ENCODE measurements around the gene TIMM50. TPM values are rescaled to one million over a fixed set of nuclear protein-coding genes. Genes with fewer than 3 reads are reported as not detected.
"Not testable (repeated sequence)": the region's sequence is repeated elsewhere in the genome, so short reads cannot be mapped to it uniquely, and the experiment has no call there.

TIMM50 gene
- total RNA-seq, 1 donor from 2014 or later = 82.2 TPM

DNA sequence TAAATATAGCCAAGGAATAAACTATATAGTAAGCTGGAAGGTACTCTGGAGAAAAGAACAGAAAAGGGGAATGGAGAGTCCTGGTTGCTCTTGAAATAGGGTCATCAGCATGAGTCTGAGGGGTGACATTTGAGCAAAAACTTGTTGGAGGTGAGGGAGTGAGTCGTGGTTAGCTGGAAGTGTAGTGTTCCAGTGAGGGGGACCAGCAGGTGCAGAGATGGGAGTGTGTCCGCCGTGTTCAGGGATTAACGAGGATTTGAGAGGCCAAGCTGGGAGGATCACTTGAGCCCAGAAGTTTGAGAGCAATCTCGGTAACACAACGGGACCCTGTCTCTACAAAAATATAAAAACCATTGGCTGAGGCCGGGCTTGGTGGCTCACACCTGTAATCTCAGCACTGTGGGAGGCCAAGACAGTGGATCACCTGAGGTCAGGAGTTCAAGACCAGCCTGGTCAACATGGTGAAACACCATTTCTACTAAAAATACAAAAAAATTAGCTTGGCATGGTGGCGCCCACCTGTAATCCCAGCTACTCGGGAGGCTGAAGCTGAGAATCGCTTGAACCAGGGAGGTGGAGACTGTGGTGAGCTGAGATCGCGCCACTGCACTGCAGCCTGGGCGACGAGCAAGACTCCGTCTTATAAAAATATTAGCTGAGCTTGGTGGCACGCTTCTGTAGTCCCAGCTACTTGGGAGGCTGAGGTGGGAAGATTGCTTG lies 34.1 kb upstream of the TIMM50 start:
- no peak for DNase-seq (ENCODE audit: extremely low spot score, unreplicated experiment)
- Mint-ChIP-seq H3K27ac (peak overlapping the region; percentile 98), H3K27me3 (no peaks in the 10 kb centered on the region), H3K4me3 (peak overlapping the region; percentile 99), H3K36me3 (peaks cover 15% of the 10 kb centered on the region), H3K4me1 (ENCODE audit: unreplicated experiment) (peaks cover 28% of the 10 kb centered on the region), H3K9me3 (no peaks in the 10 kb centered on the region)
- TF ChIP-seq, protein P1, sequence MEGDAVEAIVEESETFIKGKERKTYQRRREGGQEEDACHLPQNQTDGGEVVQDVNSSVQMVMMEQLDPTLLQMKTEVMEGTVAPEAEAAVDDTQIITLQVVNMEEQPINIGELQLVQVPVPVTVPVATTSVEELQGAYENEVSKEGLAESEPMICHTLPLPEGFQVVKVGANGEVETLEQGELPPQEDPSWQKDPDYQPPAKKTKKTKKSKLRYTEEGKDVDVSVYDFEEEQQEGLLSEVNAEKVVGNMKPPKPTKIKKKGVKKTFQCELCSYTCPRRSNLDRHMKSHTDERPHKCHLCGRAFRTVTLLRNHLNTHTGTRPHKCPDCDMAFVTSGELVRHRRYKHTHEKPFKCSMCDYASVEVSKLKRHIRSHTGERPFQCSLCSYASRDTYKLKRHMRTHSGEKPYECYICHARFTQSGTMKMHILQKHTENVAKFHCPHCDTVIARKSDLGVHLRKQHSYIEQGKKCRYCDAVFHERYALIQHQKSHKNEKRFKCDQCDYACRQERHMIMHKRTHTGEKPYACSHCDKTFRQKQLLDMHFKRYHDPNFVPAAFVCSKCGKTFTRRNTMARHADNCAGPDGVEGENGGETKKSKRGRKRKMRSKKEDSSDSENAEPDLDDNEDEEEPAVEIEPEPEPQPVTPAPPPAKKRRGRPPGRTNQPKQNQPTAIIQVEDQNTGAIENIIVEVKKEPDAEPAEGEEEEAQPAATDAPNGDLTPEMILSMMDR (conservative IDR thresholded peaks at IDR 0.05) = no peak

DNA sequence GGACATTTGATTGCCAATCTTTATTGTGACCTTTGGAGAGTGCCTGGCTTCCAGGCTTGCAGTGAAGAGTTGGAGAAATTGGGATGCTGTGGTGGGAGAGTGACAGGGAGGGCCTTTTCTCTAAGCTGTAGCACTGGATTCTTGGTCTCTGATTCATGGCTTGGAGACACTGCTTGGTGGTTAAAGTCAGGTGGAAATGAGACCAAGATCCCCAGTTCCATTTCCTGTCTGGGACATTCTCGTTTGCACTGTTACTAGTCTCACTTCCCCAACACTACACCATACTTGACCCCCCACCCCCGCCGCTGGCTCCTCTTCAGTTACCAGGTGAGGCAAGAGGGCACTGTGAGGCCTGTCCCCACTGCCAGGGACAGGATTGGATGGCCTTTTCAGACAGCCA lies 32.4 kb upstream of the TIMM50 start:
- Mint-ChIP-seq H3K36me3 (peaks cover 29% of the 10 kb centered on the region), H3K27ac (peak overlapping the region; percentile 66), H3K4me3 (peak overlapping the region; percentile 67)

DNA sequence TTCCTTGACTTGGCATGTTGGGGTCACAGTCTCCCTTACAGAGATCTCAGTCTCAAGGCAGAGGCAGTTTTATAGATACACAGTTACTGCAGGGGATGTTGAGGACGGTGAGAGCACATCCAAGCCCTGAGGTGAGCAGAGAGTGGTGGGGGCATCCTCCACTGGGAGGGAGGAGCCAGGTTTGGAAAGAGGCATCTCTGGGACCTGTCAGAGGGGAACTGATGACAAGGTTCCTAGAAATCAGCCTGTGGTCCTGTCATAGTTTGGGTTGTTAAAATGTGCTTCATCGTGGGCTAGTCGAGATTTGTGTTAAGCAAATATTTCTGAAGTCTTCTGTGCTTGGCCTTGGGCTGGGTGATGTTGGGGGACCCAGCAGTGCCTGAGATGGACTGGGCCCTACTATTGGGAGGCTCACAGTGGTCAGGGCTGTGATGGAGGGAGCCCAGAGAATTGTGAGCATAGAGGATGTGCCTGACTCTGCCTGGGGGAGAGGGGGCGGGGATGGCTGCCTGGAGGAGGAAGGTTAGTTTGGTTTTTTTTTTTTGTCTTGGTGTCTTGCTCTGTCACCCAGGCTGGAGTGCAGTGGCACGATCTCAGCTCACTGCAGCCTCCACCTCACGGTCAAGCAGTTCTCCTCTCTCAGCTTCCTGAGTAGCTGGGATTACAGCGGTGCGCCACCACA lies 31.4 kb upstream of the TIMM50 start:
- peaks cover 29% of the 10 kb centered on the region for H3K36me3 Mint-ChIP-seq

More for the DNA sequence above, 32.4 kb upstream of the TIMM50 start:
- Mint-ChIP-seq H3K27me3 (no peaks in the 10 kb centered on the region), H3K4me1 (ENCODE audit: unreplicated experiment) (peaks cover 28% of the 10 kb centered on the region), H3K9me3 (no peaks in the 10 kb centered on the region)
- TF ChIP-seq, protein P1 (conservative IDR thresholded peaks at IDR 0.05) = no peak
- DNase-seq (ENCODE audit: extremely low spot score, unreplicated experiment) = no peak

DNA sequence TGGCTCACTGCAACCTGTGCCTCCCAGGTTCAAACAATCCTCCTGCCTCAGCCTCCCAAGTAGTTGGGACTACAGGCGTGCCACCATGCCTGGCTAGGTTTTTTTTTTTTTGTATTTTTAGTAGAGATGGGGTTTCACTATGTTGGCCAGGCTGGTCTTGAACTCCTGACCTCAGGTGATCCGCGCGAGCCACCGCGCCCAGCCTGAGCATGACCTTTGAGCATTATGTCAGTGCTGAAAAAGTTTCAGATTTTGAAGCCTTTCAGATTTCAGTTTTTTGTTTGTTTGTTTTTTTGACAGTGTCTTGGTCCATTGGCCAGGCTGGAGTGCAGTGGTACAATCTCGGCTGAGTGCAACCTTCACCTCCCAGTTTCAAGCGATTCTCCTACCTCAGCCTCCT lies 29.4 kb upstream of the TIMM50 start:
- H3K27ac Mint-ChIP-seq; H3K27me3 Mint-ChIP-seq; DNase-seq (ENCODE audit: extremely low spot score, unreplicated experiment); H3K4me3 Mint-ChIP-seq; H3K9me3 Mint-ChIP-seq: not testable (repeated sequence)
- Mint-ChIP-seq H3K4me1 (ENCODE audit: unreplicated experiment) (peaks cover 17% of the 10 kb centered on the region), H3K36me3 (peaks cover 28% of the 10 kb centered on the region)

More for the DNA sequence above, 31.4 kb upstream of the TIMM50 start:
- no peak for DNase-seq (ENCODE audit: extremely low spot score, unreplicated experiment)
- no peak overlapping the region for H3K4me3 Mint-ChIP-seq
- peaks cover 28% of the 10 kb centered on the region for H3K4me1 Mint-ChIP-seq (ENCODE audit: unreplicated experiment)
- no peaks in the 10 kb centered on the region for H3K27me3 Mint-ChIP-seq
- no peaks in the 10 kb centered on the region for H3K9me3 Mint-ChIP-seq
- TF ChIP-seq, protein P1 (conservative IDR thresholded peaks at IDR 0.05) = no peak
- H3K27ac Mint-ChIP-seq = peak overlapping the region; percentile 12

DNA sequence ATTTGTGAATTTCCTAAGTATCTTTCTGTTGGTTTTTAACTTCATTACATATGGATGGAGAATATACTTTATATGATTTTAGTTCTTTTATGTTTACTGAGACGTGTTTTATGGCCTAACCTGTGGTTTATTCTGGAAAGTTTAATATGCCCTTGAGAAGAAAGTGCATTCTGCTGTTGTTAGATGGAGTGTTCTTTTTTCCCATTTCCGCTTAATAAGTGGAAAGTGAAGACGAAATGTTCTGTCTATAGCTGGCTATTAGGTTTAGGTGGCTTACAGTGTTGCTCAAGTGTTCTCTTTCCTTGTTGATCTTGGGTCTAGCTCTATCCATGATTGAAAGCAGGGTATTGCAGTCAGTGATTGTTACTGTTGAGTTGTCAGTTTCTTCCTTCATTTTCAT lies 17.2 kb upstream of the TIMM50 start:
- no peak overlapping the region for H3K27ac Mint-ChIP-seq
- no peaks in the 10 kb centered on the region for H3K4me1 Mint-ChIP-seq (ENCODE audit: unreplicated experiment)
- H3K27me3 Mint-ChIP-seq = no peaks in the 10 kb centered on the region
- TF ChIP-seq, protein P1 (conservative IDR thresholded peaks at IDR 0.05) = no peak
- no peaks in the 10 kb centered on the region for H3K9me3 Mint-ChIP-seq
- no peak overlapping the region for H3K4me3 Mint-ChIP-seq
- peaks cover 17% of the 10 kb centered on the region for H3K36me3 Mint-ChIP-seq
- no peak for DNase-seq (ENCODE audit: extremely low spot score, unreplicated experiment)

Measured in type B pancreatic cell (in vitro differentiated cells).